Endothelial cell of umbilical vein (primary cell): ENCODE measurements around the gene MESP2.

Source experiments
- CTCF ChIP-seq, 2 donors: IDR thresholded peaks; 1 replicate in 1 of 2; 2 replicates in 1 of 2; pipeline ENCODE4 v1.5.1; 2011; ENCODE audit warnings: low read length in 2 of 2, mild to moderate bottlenecking in 2 of 2, moderate library complexity in 2 of 2, control low read depth in 1 of 2, inconsistent platforms in 1 of 2, low read depth in 1 of 2; ENCODE audit not compliant: insufficient read depth in 1 of 2; ENCODE audit errors: extremely low read depth in 1 of 2
- EZH2 ChIP-seq: IDR thresholded peaks from 2 replicates; pipeline ENCODE4 v1.6.1; 2012; ENCODE audit warnings: borderline replicate concordance, low read depth, mild to moderate bottlenecking, moderate library complexity, low read length, inconsistent platforms; ENCODE audit not compliant: severe bottlenecking
- FOS ChIP-seq: IDR thresholded peaks from 2 replicates; pipeline ENCODE4 v1.6.1; 2011; ENCODE audit warnings: mild to moderate bottlenecking, low read length, moderate library complexity, borderline replicate concordance; ENCODE audit not compliant: insufficient read depth
- JUN ChIP-seq: IDR thresholded peaks from 2 replicates; pipeline ENCODE4 v1.6.1; 2011; ENCODE audit warnings: borderline replicate concordance, low read depth; ENCODE audit not compliant: insufficient read length, insufficient read depth
- MAX ChIP-seq: IDR thresholded peaks from 2 replicates; pipeline ENCODE4 v1.6.1; 2011; ENCODE audit not compliant: insufficient read depth, insufficient read length
- POLR2A ChIP-seq: IDR thresholded peaks from 2 replicates; pipeline ENCODE4 v1.6.1; 2012; ENCODE audit warnings: low read depth, mild to moderate bottlenecking, control low read depth, low read length
- POLR2AphosphoS5 ChIP-seq: IDR thresholded peaks from 2 replicates; pipeline ENCODE4 v1.6.1; 2012; ENCODE audit warnings: low read depth, mild to moderate bottlenecking, control low read depth, low read length, moderate library complexity; ENCODE audit not compliant: insufficient read depth

DNA sequence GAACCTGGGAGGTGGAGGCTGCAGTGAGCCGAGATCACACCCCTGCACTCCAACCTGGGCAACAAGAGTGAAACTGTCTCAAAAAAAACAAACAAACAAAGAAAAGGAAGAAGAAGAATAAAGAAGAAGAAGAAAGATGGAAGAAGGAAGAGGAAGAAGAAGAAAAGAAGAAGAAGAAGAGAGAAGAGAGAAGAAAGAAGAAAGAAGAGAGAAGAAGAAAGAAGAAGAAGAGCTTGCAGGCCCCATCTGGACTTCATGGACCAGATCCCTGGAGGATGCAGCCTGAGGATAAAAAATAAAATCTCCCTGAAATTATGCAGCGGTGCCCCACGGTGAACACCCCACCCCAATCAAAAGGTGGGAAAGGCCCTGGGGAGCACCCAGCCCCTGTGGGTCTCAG is 16.3 kb upstream of the MESP2 start:
- TF ChIP-seq JUN (no peak), CTCF (IDR thresholded peaks at IDR 0.05; ENCODE audit: extremely low read depth in 1 of 2, insufficient read depth in 1 of 2, low read depth in 1 of 2, low read length in 2 of 2) (no peak), POLR2AphosphoS5 (no peak), FOS (no peak), EZH2 (no peak), POLR2A (no peak), MAX (no peak)
